Measurements from ENCODE around the gene HS6ST1.

DNA sequence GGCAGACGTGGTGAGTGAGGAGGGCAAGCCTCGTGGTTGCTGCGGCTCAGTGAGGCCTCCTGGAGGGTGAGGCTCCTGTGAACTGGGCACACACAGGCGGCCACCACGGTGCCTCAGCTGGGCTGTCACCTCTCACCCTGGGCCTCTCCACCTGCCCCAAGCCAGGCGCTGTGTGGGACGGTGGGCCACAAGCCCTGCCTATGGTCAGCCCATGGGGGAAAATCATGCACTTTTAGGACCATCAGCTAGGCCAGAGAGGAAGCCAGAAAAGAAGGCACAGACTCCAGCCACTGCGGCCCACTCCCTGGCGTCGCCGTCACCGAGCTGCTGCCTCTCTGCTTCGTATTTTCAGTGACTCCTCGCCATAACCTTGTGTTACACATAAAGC lies 28.5 kb upstream of the HS6ST1 start:
- TF ChIP-seq, protein P1, sequence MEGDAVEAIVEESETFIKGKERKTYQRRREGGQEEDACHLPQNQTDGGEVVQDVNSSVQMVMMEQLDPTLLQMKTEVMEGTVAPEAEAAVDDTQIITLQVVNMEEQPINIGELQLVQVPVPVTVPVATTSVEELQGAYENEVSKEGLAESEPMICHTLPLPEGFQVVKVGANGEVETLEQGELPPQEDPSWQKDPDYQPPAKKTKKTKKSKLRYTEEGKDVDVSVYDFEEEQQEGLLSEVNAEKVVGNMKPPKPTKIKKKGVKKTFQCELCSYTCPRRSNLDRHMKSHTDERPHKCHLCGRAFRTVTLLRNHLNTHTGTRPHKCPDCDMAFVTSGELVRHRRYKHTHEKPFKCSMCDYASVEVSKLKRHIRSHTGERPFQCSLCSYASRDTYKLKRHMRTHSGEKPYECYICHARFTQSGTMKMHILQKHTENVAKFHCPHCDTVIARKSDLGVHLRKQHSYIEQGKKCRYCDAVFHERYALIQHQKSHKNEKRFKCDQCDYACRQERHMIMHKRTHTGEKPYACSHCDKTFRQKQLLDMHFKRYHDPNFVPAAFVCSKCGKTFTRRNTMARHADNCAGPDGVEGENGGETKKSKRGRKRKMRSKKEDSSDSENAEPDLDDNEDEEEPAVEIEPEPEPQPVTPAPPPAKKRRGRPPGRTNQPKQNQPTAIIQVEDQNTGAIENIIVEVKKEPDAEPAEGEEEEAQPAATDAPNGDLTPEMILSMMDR (IDR thresholded peaks at IDR 0.05) = no peak
- no peak for TF ChIP-seq POLR2A (IDR thresholded peaks at IDR 0.05)
- TF ChIP-seq POLR2AphosphoS5 (IDR thresholded peaks at IDR 0.05; ENCODE audit: insufficient read depth in 1 of 2, low read depth in 1 of 2) = no peak
